ENCODE data around the gene TUBGCP3.

GRCh38 chr13:112592181-112592580 is 4.2 kb upstream of the TUBGCP3 start:
- TF ChIP-seq, protein P1, sequence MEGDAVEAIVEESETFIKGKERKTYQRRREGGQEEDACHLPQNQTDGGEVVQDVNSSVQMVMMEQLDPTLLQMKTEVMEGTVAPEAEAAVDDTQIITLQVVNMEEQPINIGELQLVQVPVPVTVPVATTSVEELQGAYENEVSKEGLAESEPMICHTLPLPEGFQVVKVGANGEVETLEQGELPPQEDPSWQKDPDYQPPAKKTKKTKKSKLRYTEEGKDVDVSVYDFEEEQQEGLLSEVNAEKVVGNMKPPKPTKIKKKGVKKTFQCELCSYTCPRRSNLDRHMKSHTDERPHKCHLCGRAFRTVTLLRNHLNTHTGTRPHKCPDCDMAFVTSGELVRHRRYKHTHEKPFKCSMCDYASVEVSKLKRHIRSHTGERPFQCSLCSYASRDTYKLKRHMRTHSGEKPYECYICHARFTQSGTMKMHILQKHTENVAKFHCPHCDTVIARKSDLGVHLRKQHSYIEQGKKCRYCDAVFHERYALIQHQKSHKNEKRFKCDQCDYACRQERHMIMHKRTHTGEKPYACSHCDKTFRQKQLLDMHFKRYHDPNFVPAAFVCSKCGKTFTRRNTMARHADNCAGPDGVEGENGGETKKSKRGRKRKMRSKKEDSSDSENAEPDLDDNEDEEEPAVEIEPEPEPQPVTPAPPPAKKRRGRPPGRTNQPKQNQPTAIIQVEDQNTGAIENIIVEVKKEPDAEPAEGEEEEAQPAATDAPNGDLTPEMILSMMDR (IDR thresholded peaks at IDR 0.05; ENCODE audit: low read length): no peak
- TF ChIP-seq EZH2 (IDR thresholded peaks at IDR 0.05; ENCODE audit: borderline replicate concordance, low read length): no peak

Measured in OCI-LY1 (cell line).